NOMO-1 treated with dmso at 0.1 percent for 144 hours (cell line): ENCODE measurements around the gene AUTS2.
"Not testable (repeated sequence)": the region's sequence is repeated elsewhere in the genome, so short reads cannot be mapped to it uniquely, and the experiment has no call there.

Experiments
- DNase-seq: peaks from one replicate; lab custom pipeline; 2025; ENCODE audit not compliant: unreplicated experiment; lab: John Stamatoyannopoulos, UW

The AUTS2 gene

GRCh38 chr7:70717553-70718329 lies 1119.5 kb downstream of the AUTS2 start:
- DNase-seq = no peak

GRCh38 chr7:70719125-70719524 lies 1120.8 kb downstream of the AUTS2 start:
- DNase-seq = no peak

- no peak for DNase-seq
Measured at GRCh38 chr7:70720191-70720873, 1122.1 kb downstream of the AUTS2 start.

- no peak for DNase-seq
Measured at GRCh38 chr7:70721500-70721899, 1123.2 kb downstream of the AUTS2 start.

GRCh38 chr7:70723339-70723738 lies 1125.1 kb downstream of the AUTS2 start:
- no peak for DNase-seq

- DNase-seq = no peak
Measured at GRCh38 chr7:70725448-70725847, 1127.2 kb downstream of the AUTS2 start.

- no peak for DNase-seq
Measured at GRCh38 chr7:70726294-70726693, 1128.0 kb downstream of the AUTS2 start.

- no peak for DNase-seq
Measured at GRCh38 chr7:70726951-70727378, 1128.7 kb downstream of the AUTS2 start.

GRCh38 chr7:70727861-70728260 lies 1129.6 kb downstream of the AUTS2 start:
- DNase-seq = no peak

- DNase-seq = no peak
Measured at GRCh38 chr7:70728872-70729552, 1130.7 kb downstream of the AUTS2 start.

- not testable (repeated sequence) for DNase-seq
Measured at GRCh38 chr7:70729553-70730157, 1131.4 kb downstream of the AUTS2 start.

- DNase-seq = no peak
Measured at GRCh38 chr7:70730451-70731110, 1132.3 kb downstream of the AUTS2 start.

GRCh38 chr7:70733090-70733489 lies 1134.8 kb downstream of the AUTS2 start:
- DNase-seq = no peak

GRCh38 chr7:70734411-70734810 lies 1136.1 kb downstream of the AUTS2 start:
- DNase-seq = no peak

GRCh38 chr7:70735313-70735712 lies 1137.0 kb downstream of the AUTS2 start:
- DNase-seq = no peak

GRCh38 chr7:70736715-70737460 lies 1138.6 kb downstream of the AUTS2 start:
- DNase-seq = no peak

GRCh38 chr7:70738151-70738885 lies 1140.0 kb downstream of the AUTS2 start:
- DNase-seq = no peak

- no peak for DNase-seq
Measured at GRCh38 chr7:70739646-70740210, 1141.5 kb downstream of the AUTS2 start.

GRCh38 chr7:70741666-70742065 lies 1143.4 kb downstream of the AUTS2 start:
- no peak for DNase-seq
